ENCODE measurements around the gene GNB2.

- no peak for TF ChIP-seq POLR2AphosphoS5 (IDR thresholded peaks at IDR 0.05; ENCODE audit: low read depth, low read length)
- TF ChIP-seq REST (IDR thresholded peaks at IDR 0.05; ENCODE audit: insufficient read depth in 1 of 2, low read depth in 2 of 2, low read length in 2 of 2) = no peak
- TF ChIP-seq SIN3A (IDR thresholded peaks at IDR 0.05; ENCODE audit: borderline replicate concordance, insufficient read depth, low read length) = no peak
- TF ChIP-seq TAF1 (IDR thresholded peaks at IDR 0.05; ENCODE audit: borderline replicate concordance, insufficient read depth, low read length) = no peak
- no peak for TF ChIP-seq FOXP2 (optimal IDR thresholded peaks at IDR 0.05; ENCODE audit: borderline replicate concordance, extremely low read depth, extremely low read length, insufficient read depth)
These were observed 34.9 kb downstream of the GNB2 start for GRCh38 chr7:100708395-100708794.

All from PFSK-1 (cell line).